ENCODE results near the gene CROT.

The CROT gene

DNA sequence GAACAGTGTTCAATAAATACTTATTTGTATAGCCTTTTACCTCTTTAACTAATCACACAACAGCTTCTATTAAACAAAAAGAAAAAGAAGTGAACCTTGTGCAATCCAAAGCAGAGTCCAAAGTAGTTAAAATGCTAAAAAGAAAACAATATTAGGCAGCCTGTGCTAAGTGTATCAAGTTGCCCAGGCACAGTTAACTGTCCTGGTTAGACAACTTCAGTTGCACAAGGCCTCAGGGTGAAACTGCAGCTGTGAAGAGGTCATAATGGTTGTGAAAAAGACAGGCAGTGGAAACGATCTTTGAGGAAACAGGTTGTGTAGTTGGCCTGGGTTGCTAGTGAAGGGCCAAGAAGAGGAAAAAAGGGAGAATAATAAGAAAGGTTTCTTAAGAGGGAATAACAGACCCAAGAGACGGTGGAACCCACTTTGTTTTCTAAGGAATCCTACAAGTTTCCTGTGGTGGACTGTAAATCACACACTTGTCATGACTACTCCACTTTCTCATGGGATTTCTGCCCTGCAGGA, 6.0 kb upstream of the CROT start:
- TF ChIP-seq Cebpa-rat (IDR thresholded peaks at IDR 0.05), result no peak
- H3K36me3 ChIP-seq, result peaks cover 11 to 29% (median 15%) of the 10 kb centered on the region in 11 experiments; a peak in 17 of 22 replicates
- no peak overlapping the region for H3K27ac ChIP-seq
- no peaks in the 10 kb centered on the region for H3K27me3 ChIP-seq
- no peaks in the 10 kb centered on the region for H4K20me1 ChIP-seq
- H3K9ac ChIP-seq, result no peak overlapping the region
- peaks cover 0 to 9% (median 3%) of the 10 kb centered on the region in 11 experiments; a peak in 17 of 22 replicates for H3K9me3 ChIP-seq (replicated peaks in 1 of 11)
- H3K4me3 ChIP-seq, result no peak overlapping the region
- no peak overlapping the region for H3K4me2 ChIP-seq
- H3K4me1 ChIP-seq, result peaks cover 0 to 13% (median 8%) of the 10 kb centered on the region in 10 experiments; a peak in 12 of 20 replicates

DNA sequence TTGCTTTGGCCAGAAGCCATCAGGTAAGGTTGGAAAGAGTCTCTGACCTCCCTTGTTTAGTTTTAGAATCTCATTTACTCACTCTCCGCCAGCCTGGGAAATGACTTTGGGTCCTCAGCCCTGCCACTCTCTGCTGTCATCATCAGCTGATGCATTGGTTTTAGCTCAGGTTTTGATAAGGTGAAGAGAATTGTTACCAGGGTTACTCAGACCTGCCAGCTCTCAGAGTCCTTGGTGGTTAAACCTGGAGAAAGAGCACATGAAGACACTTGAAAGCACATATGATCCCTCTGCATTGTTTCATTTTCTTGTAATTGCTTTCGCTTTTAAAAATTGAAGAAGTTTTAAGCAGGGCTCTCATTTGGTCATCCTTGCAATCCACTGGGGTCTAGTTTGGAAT, 4.0 kb upstream of the CROT start:
- no peak overlapping the region for H3K4me2 ChIP-seq
- H3K4me1 ChIP-seq, result peaks cover 5 to 24% (median 17%) of the 10 kb centered on the region in 10 experiments; a peak in 18 of 20 replicates
- TF ChIP-seq Cebpa-rat (IDR thresholded peaks at IDR 0.05), result no peak
- no peak overlapping the region for H3K27ac ChIP-seq
- H3K36me3 ChIP-seq, result peaks cover 7 to 22% (median 15%) of the 10 kb centered on the region in 11 experiments; a peak in 17 of 22 replicates
- H3K27me3 ChIP-seq, result peaks cover 0 to 6% (median 0%) of the 10 kb centered on the region in 11 experiments; a peak in 1 of 22 replicates
- no peak overlapping the region for H3K4me3 ChIP-seq
- no peak overlapping the region for H3K9ac ChIP-seq
- no peaks in the 10 kb centered on the region for H4K20me1 ChIP-seq
- no peaks in the 10 kb centered on the region for H3K9me3 ChIP-seq (replicated peaks in 1 of 11)

DNA sequence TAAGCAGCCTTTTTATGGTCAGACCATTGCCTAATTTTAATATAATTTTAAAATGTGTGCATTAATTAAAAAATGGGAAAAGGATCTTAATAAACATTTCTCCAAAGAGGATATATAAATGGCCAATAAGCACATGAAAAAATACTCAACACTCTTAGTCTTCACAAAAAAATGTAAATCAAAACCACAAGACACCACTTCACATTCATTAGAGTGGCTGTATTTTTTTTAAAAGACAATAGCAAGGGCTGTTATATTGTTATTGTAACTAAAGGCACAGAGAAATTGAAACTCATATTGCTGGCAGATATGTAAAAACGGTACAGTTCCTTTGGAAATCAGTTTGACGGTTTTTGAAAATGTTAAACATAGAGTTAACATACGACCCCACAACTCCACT, 3.2 kb upstream of the CROT start:
- no peaks in the 10 kb centered on the region for H4K20me1 ChIP-seq
- H3K4me3 ChIP-seq, result no peak overlapping the region
- H3K27ac ChIP-seq, result no peak overlapping the region
- H3K27me3 ChIP-seq, result peaks cover 0 to 6% (median 0%) of the 10 kb centered on the region in 11 experiments; a peak in 1 of 22 replicates
- no peaks in the 10 kb centered on the region for H3K9me3 ChIP-seq (replicated peaks in 1 of 11)
- H3K9ac ChIP-seq, result no peak overlapping the region
- H3K4me2 ChIP-seq, result no peak overlapping the region
- TF ChIP-seq Cebpa-rat (IDR thresholded peaks at IDR 0.05), result no peak
- peaks cover 5 to 24% (median 17%) of the 10 kb centered on the region in 10 experiments; a peak in 18 of 20 replicates for H3K4me1 ChIP-seq
- peaks cover 7 to 21% (median 17%) of the 10 kb centered on the region in 11 experiments; a peak in 17 of 22 replicates for H3K36me3 ChIP-seq

DNA sequence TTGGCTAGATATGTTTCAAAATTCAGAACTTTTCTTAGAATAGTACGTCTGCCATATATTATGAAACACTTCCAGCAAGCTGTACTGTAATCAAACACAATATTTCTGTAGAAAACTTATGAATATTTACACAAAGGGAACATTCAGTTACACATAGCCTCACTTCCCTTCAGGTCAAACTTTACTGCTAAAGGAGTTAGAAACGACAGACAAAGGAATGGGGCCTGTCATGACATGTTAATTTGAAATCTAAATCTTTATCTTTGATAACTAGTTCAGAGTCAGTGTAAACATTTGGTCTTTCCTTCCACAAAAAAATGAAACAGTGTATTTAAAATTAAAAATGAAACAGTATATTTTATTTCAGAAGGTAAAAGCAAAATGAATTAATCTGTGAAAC, 1.0 kb upstream of the CROT start:
- H3K36me3 ChIP-seq, result peaks cover 14 to 36% (median 20%) of the 10 kb centered on the region in 11 experiments; a peak in 20 of 22 replicates
- H3K9ac ChIP-seq, result peak overlapping the region; percentile 63 to 80 (median 76); a peak in 21 of 22 replicates
- no peaks in the 10 kb centered on the region for H4K20me1 ChIP-seq
- no peak for TF ChIP-seq Cebpa-rat (IDR thresholded peaks at IDR 0.05)
- peaks cover 5 to 24% (median 17%) of the 10 kb centered on the region in 10 experiments; a peak in 18 of 20 replicates for H3K4me1 ChIP-seq
- peak overlapping the region; percentile 61 to 79 (median 70) for H3K4me3 ChIP-seq
- H3K9me3 ChIP-seq (replicated peaks in 1 of 11), result 0 out of 22 replicates have a peak, but pooled peaks cover 0 to under 1% (median 0%) of the 10 kb centered on the region in 11 experiments
- peaks cover 0 to 6% (median 0%) of the 10 kb centered on the region in 11 experiments; a peak in 1 of 22 replicates for H3K27me3 ChIP-seq
- peak overlapping the region in 10 of 11 experiments; percentile 29 to 74 (median 66); a peak in 18 of 22 replicates for H3K27ac ChIP-seq
- H3K4me2 ChIP-seq, result peak overlapping the region; percentile 77 to 94 (median 85)

DNA sequence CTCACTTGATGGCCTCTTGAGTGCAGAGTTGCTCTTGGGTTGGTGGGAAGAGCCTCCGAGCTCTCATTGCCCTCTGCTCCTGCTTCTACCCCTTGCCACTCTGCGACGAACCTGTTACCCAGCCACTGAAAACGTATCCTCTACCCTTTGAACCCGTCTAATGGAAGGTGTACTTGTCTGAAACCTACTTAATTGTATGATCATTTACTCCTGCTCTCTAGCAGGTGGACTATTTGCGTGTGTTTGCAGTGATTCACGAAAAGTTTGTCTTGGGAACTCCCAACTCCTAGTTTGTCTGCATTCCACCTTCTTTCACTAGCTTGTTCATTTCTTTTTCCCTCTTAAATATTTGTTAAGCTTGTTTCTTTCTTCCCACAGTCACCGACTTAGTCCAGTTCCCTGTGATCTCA, 503 bp downstream of the CROT start:
- peak overlapping the region; percentile 63 to 80 (median 76) for H3K9ac ChIP-seq
- H3K36me3 ChIP-seq, result peaks cover 15 to 42% (median 27%) of the 10 kb centered on the region in 11 experiments
- H3K4me2 ChIP-seq, result peak overlapping the region; percentile 77 to 94 (median 85)
- H3K4me1 ChIP-seq, result peaks cover 5 to 24% (median 17%) of the 10 kb centered on the region in 10 experiments; a peak in 18 of 20 replicates
- H4K20me1 ChIP-seq, result no peaks in the 10 kb centered on the region
- H3K27me3 ChIP-seq, result peaks cover 0 to 6% (median 0%) of the 10 kb centered on the region in 11 experiments; a peak in 1 of 22 replicates
- H3K4me3 ChIP-seq, result peak overlapping the region; percentile 61 to 79 (median 70)
- TF ChIP-seq Cebpa-rat (IDR thresholded peaks at IDR 0.05), result no peak
- peaks cover 2 to 14% (median 6%) of the 10 kb centered on the region in 11 experiments; a peak in 14 of 22 replicates for H3K9me3 ChIP-seq (replicated peaks in 1 of 11)
- H3K27ac ChIP-seq, result peak overlapping the region in 4 of 11 experiments; percentile 65 to 72 (median 70); a peak in 3 of 22 replicates

DNA sequence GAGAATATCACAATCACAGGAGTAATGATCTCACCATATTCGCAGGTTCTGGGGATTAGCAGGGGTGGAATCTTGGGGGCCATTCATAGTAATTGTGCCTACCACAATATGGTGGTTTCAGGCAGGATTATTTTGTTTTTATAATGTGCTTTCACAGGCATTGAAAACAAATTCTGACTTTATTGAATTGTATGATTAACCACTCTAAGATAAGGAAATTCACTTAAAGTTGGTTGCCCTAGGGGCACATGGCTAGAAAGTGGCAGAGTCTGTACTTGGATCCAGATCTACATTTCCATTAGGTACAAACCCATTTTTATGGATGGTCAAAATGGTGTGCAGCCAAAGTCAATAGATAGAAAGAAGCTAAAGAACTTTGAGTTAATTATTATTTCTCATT, 1.7 kb downstream of the CROT start:
- H3K27ac ChIP-seq, result no peak overlapping the region
- TF ChIP-seq Cebpa-rat (IDR thresholded peaks at IDR 0.05), result no peak
- peaks cover 5 to 24% (median 17%) of the 10 kb centered on the region in 10 experiments; a peak in 18 of 20 replicates for H3K4me1 ChIP-seq

DNA sequence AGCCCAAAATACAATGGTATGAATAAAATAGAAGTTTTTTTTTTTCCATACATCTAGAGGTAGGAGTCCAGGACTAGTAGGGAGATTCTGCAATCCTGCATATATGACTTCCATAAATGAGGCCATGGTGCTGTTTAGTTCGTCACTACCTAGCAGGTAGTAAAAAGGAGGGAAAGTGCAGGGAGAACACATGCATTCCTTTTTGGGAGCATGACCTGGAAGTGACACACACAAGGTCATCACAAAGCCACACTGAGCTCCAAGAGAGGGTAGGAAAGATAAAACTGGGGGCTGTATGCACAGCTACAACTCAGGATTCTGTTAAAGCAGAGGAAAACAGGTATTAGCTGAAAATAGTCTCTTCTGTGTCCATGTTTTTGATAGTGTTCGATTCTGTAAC, 2.2 kb downstream of the CROT start:
- H3K9ac ChIP-seq, result no peak overlapping the region
- peaks cover 0 to 6% (median 0%) of the 10 kb centered on the region in 11 experiments; a peak in 1 of 22 replicates for H3K27me3 ChIP-seq
- peaks cover 14 to 31% (median 20%) of the 10 kb centered on the region in 11 experiments; a peak in 21 of 22 replicates for H3K9me3 ChIP-seq (replicated peaks in 1 of 11)
- peaks cover 5 to 24% (median 17%) of the 10 kb centered on the region in 10 experiments; a peak in 18 of 20 replicates for H3K4me1 ChIP-seq
- H3K4me2 ChIP-seq, result no peak overlapping the region
- H4K20me1 ChIP-seq, result no peaks in the 10 kb centered on the region
- TF ChIP-seq Cebpa-rat (IDR thresholded peaks at IDR 0.05), result no peak
- no peak overlapping the region for H3K27ac ChIP-seq
- peaks cover 27 to 53% (median 37%) of the 10 kb centered on the region in 11 experiments for H3K36me3 ChIP-seq
- no peak overlapping the region for H3K4me3 ChIP-seq

More for the DNA sequence above, 1.7 kb downstream of the CROT start:
- Histone ChIP-seq H4K20me1 (no peaks in the 10 kb centered on the region), H3K4me2 (no peak overlapping the region), H3K9me3 (replicated peaks in 1 of 11) (peaks cover 9 to 26% (median 16%) of the 10 kb centered on the region in 11 experiments; a peak in 21 of 22 replicates), H3K27me3 (peaks cover 0 to 6% (median 0%) of the 10 kb centered on the region in 11 experiments; a peak in 1 of 22 replicates), H3K36me3 (peaks cover 23 to 49% (median 33%) of the 10 kb centered on the region in 11 experiments), H3K4me3 (no peak overlapping the region), H3K9ac (no peak overlapping the region)

DNA sequence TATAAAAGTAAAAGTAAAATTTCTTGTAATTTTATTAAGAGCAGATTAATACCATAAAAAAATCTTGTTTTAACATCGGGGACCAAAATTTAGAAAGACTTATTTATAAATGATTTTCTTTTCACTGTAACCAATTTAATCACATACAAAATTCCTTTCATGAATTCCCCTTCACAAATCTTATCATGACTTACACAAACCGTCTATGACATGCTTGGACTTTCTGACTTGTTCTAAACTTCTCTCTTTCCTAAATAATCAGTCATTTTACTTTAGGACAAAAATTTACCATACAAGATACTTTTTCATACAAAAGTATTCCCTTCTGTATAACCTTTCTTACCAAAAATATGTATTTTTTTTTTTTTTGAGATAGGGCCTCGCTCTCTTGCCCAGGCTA, 9.3 kb downstream of the CROT start:
- peaks cover 48 to 83% (median 73%) of the 10 kb centered on the region in 11 experiments for H3K36me3 ChIP-seq
- no peak for TF ChIP-seq Cebpa-rat (IDR thresholded peaks at IDR 0.05)

DNA sequence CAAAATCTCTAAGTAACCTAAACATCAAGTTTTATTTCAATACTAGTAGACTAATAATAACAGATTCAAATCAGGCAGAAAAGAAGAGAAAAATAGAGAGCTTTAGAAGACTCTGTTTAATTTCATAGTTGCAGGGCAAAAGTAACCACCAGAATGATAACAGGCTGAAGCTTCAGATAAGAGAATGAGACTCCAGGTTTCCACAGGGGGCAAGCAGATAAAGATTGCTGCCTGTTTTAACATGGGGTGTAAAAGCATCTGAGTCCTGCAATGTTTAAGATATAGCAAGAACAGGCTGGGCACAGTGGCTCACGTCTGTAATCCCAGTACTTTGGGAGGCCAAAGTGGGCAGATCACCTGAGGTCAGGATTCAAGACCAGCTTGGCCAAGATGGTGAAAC, 11.0 kb downstream of the CROT start:
- H3K27ac ChIP-seq, result no peak overlapping the region
- H3K4me2 ChIP-seq, result no peak overlapping the region
- H3K9me3 ChIP-seq (replicated peaks in 1 of 11), result peaks cover 60 to 66% (median 63%) of the 10 kb centered on the region in 11 experiments
- TF ChIP-seq Cebpa-rat (IDR thresholded peaks at IDR 0.05), result no peak
- no peak overlapping the region for H3K4me3 ChIP-seq
- no peak overlapping the region for H3K9ac ChIP-seq
- H3K36me3 ChIP-seq, result peaks cover 33 to 68% (median 57%) of the 10 kb centered on the region in 11 experiments
- no peaks in the 10 kb centered on the region for H3K27me3 ChIP-seq
- no peaks in the 10 kb centered on the region for H4K20me1 ChIP-seq
- H3K4me1 ChIP-seq, result no peaks in the 10 kb centered on the region

More for the DNA sequence above, 9.3 kb downstream of the CROT start:
- no peak overlapping the region for H3K4me2 ChIP-seq
- no peaks in the 10 kb centered on the region for H4K20me1 ChIP-seq
- peaks cover 65 to 82% (median 74%) of the 10 kb centered on the region in 11 experiments for H3K9me3 ChIP-seq (replicated peaks in 1 of 11)
- no peak overlapping the region for H3K27ac ChIP-seq
- H3K9ac ChIP-seq, result no peak overlapping the region
- H3K4me1 ChIP-seq, result no peaks in the 10 kb centered on the region
- H3K27me3 ChIP-seq, result no peaks in the 10 kb centered on the region
- peak overlapping the region in 1 of 10 experiments; percentile 14; a peak in 1 of 20 replicates for H3K4me3 ChIP-seq

Data from BLaER1 treated with 17β-estradiol and CSF1 and Interleukin-3, amounts not matched to agents 10 nM and 100 nM (cell line).